GM18520 (cell line): ENCODE results near the gene SLC2A13.

Experiments used
- ATAC-seq: cut with Tn5 transposase; IDR thresholded peaks from one replicate; pipeline ENCODE4 v1.9.1; 2021; ENCODE audit not compliant: unreplicated experiment

SLC2A13 gene

GRCh38 chr12:40105515-40106201 lies at the start of gene SLC2A13:
TSS of gene SLC2A13 (minus strand) at chr12:40106081. CDS start at chr12:40105808, 273 bp downstream.
- peak; percentile 72 for ATAC-seq

- ATAC-seq = no peak
Measured at GRCh38 chr12:40154381-40154780, 48.5 kb upstream of the SLC2A13 start.

GRCh38 chr12:40153432-40153831 lies 47.6 kb upstream of the SLC2A13 start:
- ATAC-seq = no peak

GRCh38 chr12:40152783-40153383 lies 47.0 kb upstream of the SLC2A13 start:
- no peak for ATAC-seq

GRCh38 chr12:40149673-40150260 lies 43.9 kb upstream of the SLC2A13 start:
- ATAC-seq = no peak

- no peak for ATAC-seq
Measured at GRCh38 chr12:40146800-40147797, 41.2 kb upstream of the SLC2A13 start.

- no peak for ATAC-seq
Measured at GRCh38 chr12:40145896-40146295, 40.0 kb upstream of the SLC2A13 start.

GRCh38 chr12:40144023-40144422 lies 38.1 kb upstream of the SLC2A13 start:
- ATAC-seq = no peak

- no peak for ATAC-seq
Measured at GRCh38 chr12:40142001-40142744, 36.3 kb upstream of the SLC2A13 start.

GRCh38 chr12:40138526-40138925 lies 32.6 kb upstream of the SLC2A13 start:
- ATAC-seq = no peak

GRCh38 chr12:40137252-40137651 lies 31.4 kb upstream of the SLC2A13 start:
- ATAC-seq = peak; percentile 58

GRCh38 chr12:40127408-40127807 lies 21.5 kb upstream of the SLC2A13 start:
- ATAC-seq = no peak

- ATAC-seq = no peak
Measured at GRCh38 chr12:40123496-40123895, 17.6 kb upstream of the SLC2A13 start.

- ATAC-seq = no peak
Measured at GRCh38 chr12:40122842-40123241, 17.0 kb upstream of the SLC2A13 start.

GRCh38 chr12:40117818-40118217 lies 11.9 kb upstream of the SLC2A13 start:
- peak; percentile 82 for ATAC-seq

- no peak for ATAC-seq
Measured at GRCh38 chr12:40110586-40110985, 4.7 kb upstream of the SLC2A13 start.

GRCh38 chr12:40107803-40108620 lies 2.1 kb upstream of the SLC2A13 start:
- ATAC-seq = no peak

- peak; percentile 33 for ATAC-seq
Measured at GRCh38 chr12:40107098-40107802, 1.4 kb upstream of the SLC2A13 start.

GRCh38 chr12:40106655-40107054 lies 774 bp upstream of the SLC2A13 start:
- ATAC-seq = no peak
